SK-N-SH (cell line): ENCODE results near the gene UBA3. TPM values are rescaled to one million over a fixed set of nuclear protein-coding genes. Genes with fewer than 3 reads are reported as not detected.

Source experiments
- CTCF ChIA-PET: fragments of 300-600, 350-600 bp; formaldehyde crosslinking; extraction: SDS; loops from one replicate; lab custom pipeline; 2021; lab: Yijun Ruan, JAX
- POLR2A ChIA-PET: fragments of 350-600 bp; sonication (Branson Sonifier 250); formaldehyde crosslinking; extraction: SDS; loops from one replicate; lab custom pipeline; 2020; ENCODE audit warnings: antibody characterized with exemption, inconsistent platforms; lab: Yijun Ruan, JAX
- DNase-seq: peaks from one replicate; pipeline ENCODE4 v3.0.0; 2012
- H2AFZ ChIP-seq: fragments of 200-600 bp; sonication (generic); 2 replicates; pipeline ENCODE4 v1.8.1; 2016; ENCODE audit warnings: antibody characterized with exemption, mild to moderate bottlenecking, low read depth
- H3F3A ChIP-seq: fragments of 200-600 bp; sonication (generic); replicated peaks from 2 replicates; pipeline ENCODE3; 2016; ENCODE audit warnings: antibody characterized with exemption, mild to moderate bottlenecking; ENCODE audit not compliant: insufficient read depth
- H3K27ac ChIP-seq, 2 experiments: fragments of 200-500 bp in 1 of 2; fragments of 200-600 bp in 1 of 2; sonication (Bioruptor generic) in 1 of 2; sonication (generic), shearing (Covaris generic) in 1 of 2; 2 replicates each; pipeline versions ENCODE4 v1.5.1 to v1.6.1; 2014 to 2016; ENCODE audit warnings: low read depth in 2 of 2, inconsistent platforms in 1 of 2, low read length in 1 of 2, mild to moderate bottlenecking in 1 of 2, mixed read lengths in 1 of 2
- H3K27me3 ChIP-seq: fragments of 200-600 bp; sonication (generic), shearing (Covaris generic); 2 replicates; pipeline ENCODE4 v1.6.1; 2016; ENCODE audit warnings: mixed run types; ENCODE audit not compliant: insufficient read depth
- H3K36me3 ChIP-seq, 2 experiments: fragments of 200-500 bp in 1 of 2; fragments of 200-600 bp in 1 of 2; sonication (Bioruptor generic) in 1 of 2; sonication (generic) in 1 of 2; replicated peaks in 1 of 2; 2 replicates each; pipeline versions ENCODE3 to v1.5.1; 2014 to 2016; ENCODE audit warnings: low read length in 1 of 2, mild to moderate bottlenecking in 1 of 2; ENCODE audit not compliant: insufficient read depth in 2 of 2, control insufficient read depth in 1 of 2
- H3K4me1 ChIP-seq, 2 experiments: fragments of 200-500 bp in 1 of 2; fragments of 200-600 bp in 1 of 2; sonication (Bioruptor generic) in 1 of 2; sonication (generic), shearing (Covaris generic) in 1 of 2; 2 replicates each; pipeline versions ENCODE4 v1.5.1 to v1.6.1; 2014 to 2016; ENCODE audit warnings: low read depth in 1 of 2, low read length in 1 of 2, mixed run types in 1 of 2; ENCODE audit not compliant: insufficient read depth in 2 of 2, control insufficient read depth in 1 of 2
- H3K4me2 ChIP-seq: fragments of 200-600 bp; sonication (generic), shearing (Covaris generic); 2 replicates; pipeline ENCODE4 v1.6.1; 2017; ENCODE audit warnings: mixed run types
- H3K4me3 ChIP-seq, 2 experiments: fragments of 200-500 bp in 1 of 2; fragments of 200-600 bp in 1 of 2; sonication (Bioruptor generic) in 1 of 2; sonication (generic), shearing (Covaris generic) in 1 of 2; 2 replicates each; pipeline versions ENCODE4 v1.5.1 to v1.8.1; 2014 to 2016; ENCODE audit warnings: low read depth in 2 of 2, inconsistent platforms in 1 of 2, low read length in 1 of 2, mild to moderate bottlenecking in 1 of 2, mixed read lengths in 1 of 2, moderate library complexity in 1 of 2
- H3K79me2 ChIP-seq: fragments of 200-600 bp; sonication (generic); 2 replicates; pipeline ENCODE4 v1.8.1; 2017; ENCODE audit warnings: mild to moderate bottlenecking; ENCODE audit not compliant: insufficient read depth
- H3K9ac ChIP-seq: fragments of 200-600 bp; sonication (generic); 2 replicates; pipeline ENCODE4 v1.6.1; 2017; ENCODE audit warnings: mixed run types
- H3K9me2 ChIP-seq: fragments of 200-600 bp; sonication (generic); 2 replicates; pipeline ENCODE4 v1.6.1; 2017; ENCODE audit warnings: mixed run types
- H3K9me3 ChIP-seq: fragments of 200-600 bp; sonication (generic); 2 replicates; pipeline ENCODE4 v1.6.1; 2017; ENCODE audit warnings: mixed run types, mild to moderate bottlenecking, moderate library complexity
- H4K20me1 ChIP-seq: fragments of 200-600 bp; sonication (generic); 2 replicates; pipeline ENCODE4 v1.6.1; 2017; ENCODE audit warnings: mild to moderate bottlenecking, mixed run types; ENCODE audit not compliant: insufficient read depth
- CHD2 ChIP-seq: fragments of 150-350 bp; IDR thresholded peaks from 2 replicates; pipeline ENCODE4 v1.6.1; 2018; ENCODE audit warnings: low read length; ENCODE audit not compliant: partially characterized antibody
- CTCF ChIP-seq: fragments of 200-600 bp; sonication (generic); IDR thresholded peaks from 2 replicates; pipeline ENCODE4 v1.6.1; 2017; ENCODE audit warnings: antibody characterized with exemption, mild to moderate bottlenecking, moderate library complexity
- EP300 ChIP-seq, 2 experiments: IDR thresholded peaks; 2 replicates each; pipeline versions ENCODE4 v1.4.0 to v1.6.1; 2012; ENCODE audit warnings: borderline replicate concordance in 1 of 2, low read depth in 1 of 2, low read length in 1 of 2
- EZH2phosphoT487 ChIP-seq: fragments of 200-600 bp; sonication (generic); IDR thresholded peaks from 2 replicates; pipeline ENCODE4 v1.6.1; 2017; ENCODE audit warnings: low read depth, mixed run types, mild to moderate bottlenecking, antibody characterized with exemption, moderate library complexity, borderline replicate concordance
- FOSL2 ChIP-seq: IDR thresholded peaks from 2 replicates; pipeline ENCODE4 v1.4.0; 2012; ENCODE audit warnings: low read depth, mild to moderate bottlenecking, moderate library complexity, borderline replicate concordance
- FOXM1 ChIP-seq: IDR thresholded peaks from 2 replicates; pipeline ENCODE4 v1.4.0; 2012; ENCODE audit warnings: low read depth, mild to moderate bottlenecking
- GABPA ChIP-seq: IDR thresholded peaks from 2 replicates; pipeline ENCODE4 v1.4.0; 2012; ENCODE audit warnings: low read depth, mild to moderate bottlenecking
- GATA2 ChIP-seq: sonication (generic); formaldehyde crosslinking; IDR thresholded peaks from 2 replicates; pipeline ENCODE4 v1.5.0; 2020; ENCODE audit warnings: mild to moderate bottlenecking, missing genetic modification reagents
- IRF3 ChIP-seq: fragments of 150-350 bp; IDR thresholded peaks from 2 replicates; pipeline ENCODE4 v1.6.1; 2016; ENCODE audit warnings: mild to moderate bottlenecking, low read depth, low read length
- JUND ChIP-seq: IDR thresholded peaks from 2 replicates; pipeline ENCODE4 v1.4.0; 2012
- MEF2A ChIP-seq: IDR thresholded peaks from 2 replicates; pipeline ENCODE4 v1.4.0; 2012; ENCODE audit warnings: low read depth, borderline replicate concordance
- NFIC ChIP-seq: IDR thresholded peaks from 2 replicates; pipeline ENCODE4 v1.4.0; 2012; ENCODE audit warnings: borderline replicate concordance
- PBX3 ChIP-seq: IDR thresholded peaks from 2 replicates; pipeline ENCODE4; 2012
- POLR2AphosphoS5 ChIP-seq: IDR thresholded peaks from 2 replicates; pipeline ENCODE4 v1.6.1; 2012; ENCODE audit warnings: low read depth, low read length
- RAD21 ChIP-seq: IDR thresholded peaks from 2 replicates; pipeline ENCODE4 v1.6.1; 2012; ENCODE audit warnings: mild to moderate bottlenecking, low read length
- RCOR1 ChIP-seq: fragments of 150-350 bp; IDR thresholded peaks from 2 replicates; pipeline ENCODE4 v1.6.1; 2017; ENCODE audit warnings: antibody characterized with exemption, low read length
- RFX5 ChIP-seq: IDR thresholded peaks from 2 replicates; pipeline ENCODE4 v1.6.1; 2012; ENCODE audit warnings: mild to moderate bottlenecking, improper control_type of control experiment, low read length
- SIN3A ChIP-seq: IDR thresholded peaks from 2 replicates; pipeline ENCODE4 v1.6.1; 2012; ENCODE audit warnings: low read depth, mild to moderate bottlenecking, low read length, moderate library complexity, borderline replicate concordance
- SMC3 ChIP-seq: IDR thresholded peaks from 2 replicates; pipeline ENCODE4 v1.6.1; 2012; ENCODE audit warnings: low read depth, low read length, improper control_type of control experiment
- TCF12 ChIP-seq: IDR thresholded peaks from 2 replicates; pipeline ENCODE4 v1.4.0; 2012
- YY1 ChIP-seq: IDR thresholded peaks from 2 replicates; pipeline ENCODE4 v1.4.0; 2012; ENCODE audit warnings: low read depth, mild to moderate bottlenecking
- WGBS: methylation state at CpG from one replicate; pipeline ENCODE4 v1.1.6; 2017; ENCODE audit warnings: low lambda C conversion rate; 5-methylcytosine and 5-hydroxymethylcytosine counted together
- polyA plus RNA-seq, 3 experiments: library from polyadenylated mRNA; depleted of rRNA; stranded (reverse); fragments of >200 nt; gene quantifications; 2 replicates each; pipeline ENCODE4 v1.2.3, GENCODE V29; 2012
- TF ChIP-seq, protein P1 (sequence below): fragments of 150-350 bp; IDR thresholded peaks from 2 replicates; pipeline ENCODE4 v1.6.1; 2017; ENCODE audit warnings: antibody characterized with exemption, low read length, low read depth, borderline replicate concordance
- TF ChIP-seq, protein P2 (sequence below): IDR thresholded peaks from 2 replicates; pipeline ENCODE4 v1.4.0; 2012; ENCODE audit warnings: low read depth
- TF ChIP-seq, protein P3 (sequence below): IDR thresholded peaks from 2 replicates; pipeline ENCODE4 v1.4.0; 2012; ENCODE audit warnings: low read depth, borderline replicate concordance
- TF ChIP-seq, protein P4 (sequence below): IDR thresholded peaks from 2 replicates; pipeline ENCODE4 v1.4.0; 2012; ENCODE audit warnings: low read depth, borderline replicate concordance

The UBA3 gene
- polyA plus RNA-seq, 1 of the 3 experiments (the other 2 are of a cell fraction) = 43.0 TPM

DNA sequence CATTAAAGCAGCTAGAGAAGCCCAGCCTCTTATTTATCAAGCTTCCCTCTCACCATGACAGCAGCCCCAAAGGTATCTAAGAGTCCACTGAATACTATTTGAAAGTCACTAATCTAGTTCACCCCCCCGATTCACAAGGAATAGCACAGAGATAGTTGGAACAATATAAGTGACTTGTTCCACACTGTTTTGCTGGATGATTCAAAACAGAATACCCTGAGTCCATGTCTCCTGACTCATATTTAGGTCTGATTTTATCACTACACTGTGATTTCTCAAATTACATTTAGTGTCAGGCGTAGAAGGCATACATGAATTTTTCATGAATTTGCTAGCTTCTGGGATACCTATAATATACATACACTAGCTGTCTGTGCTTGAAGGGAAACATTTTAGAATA is 48.0 kb downstream of the UBA3 start:
- no peaks in the 10 kb centered on the region for H4K20me1 ChIP-seq
- peaks cover 57% of the 10 kb centered on the region for H3F3A ChIP-seq
- peak overlapping the region; percentile 62 for H3K4me2 ChIP-seq
- POLR2A ChIA-PET = interaction anchor here (1.0 kb wide), 1 partner anchor 20 kb away, joined by 3 read pairs; the partner anchor contains the start of gene TMF1
- H3K79me2 ChIP-seq = peaks cover 44% of the 10 kb centered on the region
- no peak overlapping the region for H2AFZ ChIP-seq
- H3K9ac ChIP-seq = peak overlapping the region; percentile 46; the same call in 1 of the 2 replicates
- H3K4me1 ChIP-seq = peaks cover 0 to 20% of the 10 kb centered on the region in 2 experiments
- peak overlapping the region; percentile 65 to 91 for H3K27ac ChIP-seq
- H3K4me3 ChIP-seq = no peak overlapping the region
- WGBS = 5% methylated on average over 2 of the region's 2 CpGs
- no peaks in the 10 kb centered on the region for H3K9me3 ChIP-seq
- DNase-seq = peak; percentile 47
- H3K27me3 ChIP-seq = no peaks in the 10 kb centered on the region
- no peaks in the 10 kb centered on the region for H3K9me2 ChIP-seq
- CTCF ChIA-PET = interaction anchor here (0.9 to 1.2 kb wide), 2 partner anchors 12 kb away, joined by 3 read pairs; no protein-coding TSS in a partner anchor
- H3K36me3 ChIP-seq = peaks cover 74 to 76% of the 10 kb centered on the region in 2 experiments
- TF ChIP-seq JUND = peak; percentile 91
- no peak for TF ChIP-seq IRF3
- TF ChIP-seq, protein P1, sequence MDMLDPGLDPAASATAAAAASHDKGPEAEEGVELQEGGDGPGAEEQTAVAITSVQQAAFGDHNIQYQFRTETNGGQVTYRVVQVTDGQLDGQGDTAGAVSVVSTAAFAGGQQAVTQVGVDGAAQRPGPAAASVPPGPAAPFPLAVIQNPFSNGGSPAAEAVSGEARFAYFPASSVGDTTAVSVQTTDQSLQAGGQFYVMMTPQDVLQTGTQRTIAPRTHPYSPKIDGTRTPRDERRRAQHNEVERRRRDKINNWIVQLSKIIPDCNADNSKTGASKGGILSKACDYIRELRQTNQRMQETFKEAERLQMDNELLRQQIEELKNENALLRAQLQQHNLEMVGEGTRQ = no peak
- TF ChIP-seq, protein P2, sequence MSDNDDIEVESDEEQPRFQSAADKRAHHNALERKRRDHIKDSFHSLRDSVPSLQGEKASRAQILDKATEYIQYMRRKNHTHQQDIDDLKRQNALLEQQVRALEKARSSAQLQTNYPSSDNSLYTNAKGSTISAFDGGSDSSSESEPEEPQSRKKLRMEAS = peak; percentile 48; the same call in 1 of the 2 replicates
- TF ChIP-seq PBX3 = peak; percentile 78
- peak; percentile 82; the same call in 1 of the 2 replicates for TF ChIP-seq POLR2AphosphoS5
- TF ChIP-seq CTCF = no peak
- no peak for TF ChIP-seq GABPA
- TF ChIP-seq FOSL2 = peak; percentile 86
- peak; percentile 46 for TF ChIP-seq CHD2
- no peak for TF ChIP-seq YY1
- TF ChIP-seq RAD21 = no peak
- TF ChIP-seq, protein P3, sequence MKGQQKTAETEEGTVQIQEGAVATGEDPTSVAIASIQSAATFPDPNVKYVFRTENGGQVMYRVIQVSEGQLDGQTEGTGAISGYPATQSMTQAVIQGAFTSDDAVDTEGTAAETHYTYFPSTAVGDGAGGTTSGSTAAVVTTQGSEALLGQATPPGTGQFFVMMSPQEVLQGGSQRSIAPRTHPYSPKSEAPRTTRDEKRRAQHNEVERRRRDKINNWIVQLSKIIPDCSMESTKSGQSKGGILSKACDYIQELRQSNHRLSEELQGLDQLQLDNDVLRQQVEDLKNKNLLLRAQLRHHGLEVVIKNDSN = no peak
- TF ChIP-seq RFX5 = no peak
- no peak for TF ChIP-seq EZH2phosphoT487
- no peak for TF ChIP-seq SIN3A
- no peak for TF ChIP-seq SMC3
- peak; percentile 82 for TF ChIP-seq GATA2 (CRISPR knock-in tag)
- TF ChIP-seq EP300 (IDR thresholded peaks at IDR 0.05; ENCODE audit: borderline replicate concordance in 1 of 2, low read depth in 1 of 2, low read length in 1 of 2) = peak; percentile 71 to 79
- TF ChIP-seq NFIC = peak; percentile 62; the same call in 1 of the 2 replicates
- TF ChIP-seq RCOR1 = peak; percentile 39; the same call in 1 of the 2 replicates
- TF ChIP-seq, protein P4, sequence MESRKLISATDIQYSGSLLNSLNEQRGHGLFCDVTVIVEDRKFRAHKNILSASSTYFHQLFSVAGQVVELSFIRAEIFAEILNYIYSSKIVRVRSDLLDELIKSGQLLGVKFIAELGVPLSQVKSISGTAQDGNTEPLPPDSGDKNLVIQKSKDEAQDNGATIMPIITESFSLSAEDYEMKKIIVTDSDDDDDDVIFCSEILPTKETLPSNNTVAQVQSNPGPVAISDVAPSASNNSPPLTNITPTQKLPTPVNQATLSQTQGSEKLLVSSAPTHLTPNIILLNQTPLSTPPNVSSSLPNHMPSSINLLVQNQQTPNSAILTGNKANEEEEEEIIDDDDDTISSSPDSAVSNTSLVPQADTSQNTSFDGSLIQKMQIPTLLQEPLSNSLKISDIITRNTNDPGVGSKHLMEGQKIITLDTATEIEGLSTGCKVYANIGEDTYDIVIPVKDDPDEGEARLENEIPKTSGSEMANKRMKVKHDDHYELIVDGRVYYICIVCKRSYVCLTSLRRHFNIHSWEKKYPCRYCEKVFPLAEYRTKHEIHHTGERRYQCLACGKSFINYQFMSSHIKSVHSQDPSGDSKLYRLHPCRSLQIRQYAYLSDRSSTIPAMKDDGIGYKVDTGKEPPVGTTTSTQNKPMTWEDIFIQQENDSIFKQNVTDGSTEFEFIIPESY = no peak; the same call in 1 of the 2 replicates
- no peak for TF ChIP-seq FOXM1
- TF ChIP-seq MEF2A = no peak
- TF ChIP-seq TCF12 = peak; percentile 95
